ENCODE data around the gene ZNF609. TPM values are rescaled to one million over a fixed set of nuclear protein-coding genes. Genes with fewer than 3 reads are reported as not detected.

ZNF609 gene
- total and polyA plus RNA-seq, 10 of the 15 experiments (the other 5 are each of a cell fraction or from before 2014, with no cell fraction given), result 5.1 to 35.3 (median 13.6) TPM

DNA sequence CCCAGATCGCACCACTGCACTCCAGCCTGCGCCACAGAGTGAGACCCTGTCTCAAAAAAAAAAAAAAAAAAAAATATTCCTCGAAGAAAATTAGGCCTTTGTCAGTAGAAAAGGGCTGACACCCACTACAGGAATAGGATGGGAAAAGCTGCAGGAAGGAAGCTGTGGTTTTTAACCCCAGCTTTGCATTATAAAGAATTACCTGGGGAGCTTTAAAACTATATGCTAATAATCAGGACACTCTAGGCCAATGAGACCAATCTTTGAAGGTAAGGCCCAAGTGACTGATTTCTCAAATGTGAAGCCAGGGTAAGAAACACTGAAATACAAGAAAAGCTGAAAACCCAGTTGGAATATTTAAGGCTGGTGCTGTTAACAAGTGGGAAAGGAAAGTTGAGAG is 240.7 kb downstream of the ZNF609 start:
- TF ChIP-seq STAT1 (conservative IDR thresholded peaks at IDR 0.05) (no peak), EZH2 (IDR thresholded peaks at IDR 0.05; ENCODE audit: borderline replicate concordance, control insufficient read depth, low read depth, low read length) (no peak), CREM (IDR thresholded peaks at IDR 0.05; ENCODE audit: low read depth) (no peak), NR2F1 (conservative IDR thresholded peaks at IDR 0.05) (no peak), BACH1 (IDR thresholded peaks at IDR 0.05; ENCODE audit: borderline replicate concordance) (no peak), CBX3 (IDR thresholded peaks at IDR 0.05; ENCODE audit: borderline replicate concordance, low read depth) (no peak), NFYA (IDR thresholded peaks at IDR 0.05; ENCODE audit: borderline replicate concordance, low read depth, low read length) (no peak), LARP7 (IDR thresholded peaks at IDR 0.05) (no peak), JUND (IDR thresholded peaks at IDR 0.05; ENCODE audit: low read depth, low read length) (no peak), POLR2A (IDR thresholded peaks at IDR 0.05; ENCODE audit: low read depth, low read length) (no peak), SKIL (IDR thresholded peaks at IDR 0.05; ENCODE audit: low read depth, poor library complexity, severe bottlenecking) (no peak), ZNF622 (IDR thresholded peaks at IDR 0.05) (no peak), RB1 (IDR thresholded peaks at IDR 0.05; ENCODE audit: borderline replicate concordance) (no peak), RELA (IDR thresholded peaks at IDR 0.05; ENCODE audit: borderline replicate concordance, partially characterized antibody) (no peak), BCL3 (IDR thresholded peaks at IDR 0.05; ENCODE audit: borderline replicate concordance, insufficient read depth, low read depth, low read length, poor library complexity, severe bottlenecking) (no peak), EGR1 (IDR thresholded peaks at IDR 0.05; ENCODE audit: borderline replicate concordance in 1 of 2, low read depth in 2 of 2, low read length in 2 of 2) (no peak), SMC3 (IDR thresholded peaks at IDR 0.05; ENCODE audit: borderline replicate concordance, low read length) (no peak), IKZF2 (IDR thresholded peaks at IDR 0.05) (no peak), HCFC1 (IDR thresholded peaks at IDR 0.05; ENCODE audit: low read length) (no peak)
- peak overlapping the region; percentile 94 for H3K4me3 ChIP-seq
- H4K20me1 ChIP-seq (ENCODE audit: control insufficient read depth, insufficient read depth), result peaks cover 3% of the 10 kb centered on the region; the same call in 1 of the 2 replicates
- H3K9me3 ChIP-seq (replicated peaks; ENCODE audit: control insufficient read depth, insufficient read depth, low read length), result no peaks in the 10 kb centered on the region
- intact Hi-C loops (cut with micrococcal nuclease; ENCODE audit: unreplicated experiment) (no loop called here), in situ Hi-C loops (cut with MboI) (no loop called here)
- H2AFZ ChIP-seq (ENCODE audit: control insufficient read depth, low read depth, low read length), result no peak overlapping the region
- ATAC-seq, result no peak
- no peak for DNase-seq (ENCODE audit: low read depth, low spot score)
- ChIA-PET CTCF (interaction anchor here (0.6 to 5.5 kb wide), 7 partner anchors 10 to 321 kb away, joined by 3 to 36 read pairs (median 4); no protein-coding TSS in a partner anchor), SMC1A (ENCODE audit: uncharacterized antibody, unreplicated experiment) (interaction anchor here (0.6 to 5.6 kb wide), 9 partner anchors 10 to 538 kb away, joined by 3 to 41 read pairs (median 4); no protein-coding TSS in a partner anchor), POLR2A (interaction anchor here (0.6 to 1.9 kb wide), 8 partner anchors 10 to 1554 kb away, joined by 3 to 4 read pairs (median 3); no protein-coding TSS in a partner anchor), RAD21 (ENCODE audit: unreplicated experiment) (interaction anchor here (1.4 to 6.1 kb wide), 3 partner anchors 14 to 50 kb away, joined by 5 to 41 read pairs (median 5); no protein-coding TSS in a partner anchor)
- H3K4me2 ChIP-seq (ENCODE audit: control insufficient read depth, insufficient read depth), result peak overlapping the region; percentile 79
- 71% methylated on average over 3 of the region's 3 CpGs for WGBS (ENCODE audit: insufficient coverage, insufficient replicate concordance, low lambda C conversion rate, missing lambda C conversion rate)
- no TSS peak for BruUV-seq (replicated peaks)
- no peaks in the 10 kb centered on the region for H3K36me3 ChIP-seq (ENCODE audit: control insufficient read depth in 2 of 2, insufficient read depth in 2 of 2, low read length in 1 of 2)
- FAIRE-seq, result no peak
- no peaks in the 10 kb centered on the region for H3K27me3 ChIP-seq (replicated peaks in 1 of 2; ENCODE audit: control insufficient read depth in 2 of 2, insufficient read depth in 2 of 2, low read length in 1 of 2)
- H3K79me2 ChIP-seq (ENCODE audit: control insufficient read depth, insufficient read depth, low read length), result peaks cover 54% of the 10 kb centered on the region
- H3K9ac ChIP-seq (ENCODE audit: control insufficient read depth, insufficient read depth, low read length), result peak overlapping the region; percentile 92
- H3K27ac ChIP-seq (ENCODE audit: control insufficient read depth, insufficient read depth), result 0 out of 2 replicates have a peak overlapping the region, but pooled peaks have one; percentile 20
- peaks cover 26% of the 10 kb centered on the region for H3K4me1 ChIP-seq (ENCODE audit: control insufficient read depth, insufficient read depth, low read length)
